ENCODE results near the gene PHC2.

PHC2 gene

GRCh38 chr1:33369764-33370163 is 61.1 kb downstream of the PHC2 start:
- no peak for DNase-seq (ENCODE audit: low spot score)

GRCh38 chr1:33369081-33369480 is 61.8 kb downstream of the PHC2 start:
- DNase-seq (ENCODE audit: low spot score): no peak

- no peak for DNase-seq (ENCODE audit: low spot score)
Measured at GRCh38 chr1:33368431-33368830, 62.5 kb downstream of the PHC2 start.

- peak; percentile 88 for DNase-seq (ENCODE audit: low spot score)
Measured at GRCh38 chr1:33367485-33368405, 63.1 kb downstream of the PHC2 start.

- DNase-seq (ENCODE audit: low spot score): no peak
Measured at GRCh38 chr1:33366762-33367484, 64.0 kb downstream of the PHC2 start.

- no peak for DNase-seq (ENCODE audit: low spot score)
Measured at GRCh38 chr1:33365560-33365997, 65.3 kb downstream of the PHC2 start.

GRCh38 chr1:33364565-33364918 is 66.4 kb downstream of the PHC2 start:
- no peak for DNase-seq (ENCODE audit: low spot score)

GRCh38 chr1:33363470-33363861 is 67.4 kb downstream of the PHC2 start:
- DNase-seq (ENCODE audit: low spot score): peak; percentile 92

GRCh38 chr1:33363021-33363420 is 67.9 kb downstream of the PHC2 start:
- no peak for DNase-seq (ENCODE audit: low spot score)

- no peak for DNase-seq (ENCODE audit: low spot score)
Measured at GRCh38 chr1:33361532-33362235, 69.2 kb downstream of the PHC2 start.

GRCh38 chr1:33360367-33360766 is 70.5 kb downstream of the PHC2 start:
- DNase-seq (ENCODE audit: low spot score): no peak

- DNase-seq (ENCODE audit: low spot score): no peak
Measured at GRCh38 chr1:33359931-33360330, 71.0 kb downstream of the PHC2 start.

- no peak for DNase-seq (ENCODE audit: low spot score)
Measured at GRCh38 chr1:33358795-33359503, 71.9 kb downstream of the PHC2 start.

- peak; percentile 80 for DNase-seq (ENCODE audit: low spot score)
Measured at GRCh38 chr1:33358114-33358794, 72.6 kb downstream of the PHC2 start.

GRCh38 chr1:33357099-33357498 is 73.8 kb downstream of the PHC2 start:
- DNase-seq (ENCODE audit: low spot score): no peak

- DNase-seq (ENCODE audit: low spot score): no peak
Measured at GRCh38 chr1:33354707-33355316, 76.1 kb downstream of the PHC2 start.

GRCh38 chr1:33353531-33353930 is 77.4 kb downstream of the PHC2 start:
- DNase-seq (ENCODE audit: low spot score): no peak

- DNase-seq (ENCODE audit: low spot score): no peak
Measured at GRCh38 chr1:33351281-33351660, 79.6 kb downstream of the PHC2 start.

GRCh38 chr1:33350611-33351280 is 80.1 kb downstream of the PHC2 start:
- no peak for DNase-seq (ENCODE audit: low spot score)
